ENCODE measurements around the gene CCDC116. TPM values are rescaled to one million over a fixed set of nuclear protein-coding genes. Genes with fewer than 3 reads are reported as not detected.
A peak's percentile ranks its signal among the peaks of the same experiment; 100 is the strongest.

The CCDC116 gene
- total RNA-seq, 1 donor from 2014 or later = 1.3 TPM

DNA sequence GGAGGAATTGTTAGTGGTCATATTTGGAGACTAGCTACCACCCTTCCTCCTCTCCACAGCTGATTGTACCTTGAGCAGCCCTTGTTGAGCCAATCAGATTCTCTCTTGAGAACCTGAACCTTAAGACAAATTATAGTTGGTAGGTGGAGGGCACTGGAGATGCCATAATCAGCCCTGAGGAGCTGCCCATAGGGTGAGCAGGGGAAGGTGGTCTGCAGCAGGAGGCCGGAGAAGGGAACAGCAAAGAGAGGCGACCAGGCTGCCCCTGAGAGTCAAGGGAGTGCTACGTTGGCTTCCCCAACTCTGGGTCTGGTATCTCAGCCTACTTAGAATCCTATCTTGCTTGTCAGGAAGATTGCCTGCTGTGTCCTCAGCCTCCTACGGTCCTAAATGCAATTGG is 6.8 kb downstream of the CCDC116 start:
- Mint-ChIP-seq H3K27ac (no peak overlapping the region), H3K36me3 (peaks cover 8% of the 10 kb centered on the region), H3K27me3 (ENCODE audit: low read depth) (peaks cover 6% of the 10 kb centered on the region), H3K9me3 (no peaks in the 10 kb centered on the region), H3K4me1 (peaks cover 19% of the 10 kb centered on the region), H3K4me3 (no peak overlapping the region)
- TF ChIP-seq, protein P1, sequence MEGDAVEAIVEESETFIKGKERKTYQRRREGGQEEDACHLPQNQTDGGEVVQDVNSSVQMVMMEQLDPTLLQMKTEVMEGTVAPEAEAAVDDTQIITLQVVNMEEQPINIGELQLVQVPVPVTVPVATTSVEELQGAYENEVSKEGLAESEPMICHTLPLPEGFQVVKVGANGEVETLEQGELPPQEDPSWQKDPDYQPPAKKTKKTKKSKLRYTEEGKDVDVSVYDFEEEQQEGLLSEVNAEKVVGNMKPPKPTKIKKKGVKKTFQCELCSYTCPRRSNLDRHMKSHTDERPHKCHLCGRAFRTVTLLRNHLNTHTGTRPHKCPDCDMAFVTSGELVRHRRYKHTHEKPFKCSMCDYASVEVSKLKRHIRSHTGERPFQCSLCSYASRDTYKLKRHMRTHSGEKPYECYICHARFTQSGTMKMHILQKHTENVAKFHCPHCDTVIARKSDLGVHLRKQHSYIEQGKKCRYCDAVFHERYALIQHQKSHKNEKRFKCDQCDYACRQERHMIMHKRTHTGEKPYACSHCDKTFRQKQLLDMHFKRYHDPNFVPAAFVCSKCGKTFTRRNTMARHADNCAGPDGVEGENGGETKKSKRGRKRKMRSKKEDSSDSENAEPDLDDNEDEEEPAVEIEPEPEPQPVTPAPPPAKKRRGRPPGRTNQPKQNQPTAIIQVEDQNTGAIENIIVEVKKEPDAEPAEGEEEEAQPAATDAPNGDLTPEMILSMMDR (IDR thresholded peaks at IDR 0.05; ENCODE audit: unreplicated experiment) = no peak
- DNase-seq (ENCODE audit: low spot score in 2 of 2, unreplicated experiment in 2 of 2) = no peak

DNA sequence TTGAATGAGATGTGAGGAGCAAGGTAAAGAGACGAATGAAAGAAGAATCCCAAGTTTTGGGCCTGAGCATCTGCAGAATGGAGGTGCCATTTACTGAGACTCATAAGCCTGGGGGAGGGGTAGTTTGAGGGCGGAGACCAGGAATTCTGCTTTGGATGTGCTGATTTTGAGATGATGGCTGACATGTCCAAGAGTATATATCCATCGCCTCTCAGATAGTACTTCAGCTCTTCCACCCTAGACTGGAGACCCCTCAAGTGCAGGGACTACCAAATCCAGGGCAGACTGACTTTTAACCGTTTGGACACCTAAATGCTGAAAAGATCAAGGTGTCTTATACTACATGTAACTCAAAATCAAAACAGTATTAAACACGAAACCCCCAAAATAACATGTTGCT is 8.2 kb downstream of the CCDC116 start:
- DNase-seq (ENCODE audit: low spot score in 2 of 2, unreplicated experiment in 2 of 2) = no peak
- H3K27me3 Mint-ChIP-seq (ENCODE audit: low read depth) = peaks cover 6% of the 10 kb centered on the region
- no peak overlapping the region for H3K27ac Mint-ChIP-seq
- H3K4me3 Mint-ChIP-seq = no peak overlapping the region
- peaks cover 8% of the 10 kb centered on the region for H3K36me3 Mint-ChIP-seq
- H3K4me1 Mint-ChIP-seq = peaks cover 19% of the 10 kb centered on the region
- no peaks in the 10 kb centered on the region for H3K9me3 Mint-ChIP-seq
- TF ChIP-seq, protein P1 (IDR thresholded peaks at IDR 0.05; ENCODE audit: unreplicated experiment) = no peak

DNA sequence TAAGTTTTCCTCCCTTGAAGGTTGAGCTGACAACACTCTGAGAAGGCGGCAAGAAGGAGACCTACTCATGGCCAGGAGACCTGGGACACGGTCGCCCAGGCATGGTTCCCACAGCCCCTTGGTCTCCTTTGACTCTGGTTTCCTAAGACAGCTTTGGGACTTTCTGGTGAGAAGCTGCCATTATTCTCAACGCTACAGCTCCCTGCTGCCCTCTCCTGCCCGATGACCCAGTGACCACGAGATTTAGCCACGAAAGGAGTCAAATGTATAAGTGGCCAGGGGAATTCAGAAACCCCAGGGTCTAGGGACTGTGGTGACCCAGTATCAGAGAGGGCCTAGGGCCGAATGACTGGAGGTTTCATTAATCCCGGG is 8.8 kb downstream of the CCDC116 start:
- no peak for DNase-seq (ENCODE audit: low spot score in 2 of 2, unreplicated experiment in 2 of 2)
- Mint-ChIP-seq H3K36me3 (peaks cover 9% of the 10 kb centered on the region), H3K27ac (peak overlapping the region; percentile 79), H3K4me1 (peaks cover 19% of the 10 kb centered on the region), H3K9me3 (no peaks in the 10 kb centered on the region), H3K27me3 (ENCODE audit: low read depth) (peaks cover 6% of the 10 kb centered on the region), H3K4me3 (peak overlapping the region; percentile 78)
- TF ChIP-seq, protein P1 (IDR thresholded peaks at IDR 0.05; ENCODE audit: unreplicated experiment) = no peak

DNA sequence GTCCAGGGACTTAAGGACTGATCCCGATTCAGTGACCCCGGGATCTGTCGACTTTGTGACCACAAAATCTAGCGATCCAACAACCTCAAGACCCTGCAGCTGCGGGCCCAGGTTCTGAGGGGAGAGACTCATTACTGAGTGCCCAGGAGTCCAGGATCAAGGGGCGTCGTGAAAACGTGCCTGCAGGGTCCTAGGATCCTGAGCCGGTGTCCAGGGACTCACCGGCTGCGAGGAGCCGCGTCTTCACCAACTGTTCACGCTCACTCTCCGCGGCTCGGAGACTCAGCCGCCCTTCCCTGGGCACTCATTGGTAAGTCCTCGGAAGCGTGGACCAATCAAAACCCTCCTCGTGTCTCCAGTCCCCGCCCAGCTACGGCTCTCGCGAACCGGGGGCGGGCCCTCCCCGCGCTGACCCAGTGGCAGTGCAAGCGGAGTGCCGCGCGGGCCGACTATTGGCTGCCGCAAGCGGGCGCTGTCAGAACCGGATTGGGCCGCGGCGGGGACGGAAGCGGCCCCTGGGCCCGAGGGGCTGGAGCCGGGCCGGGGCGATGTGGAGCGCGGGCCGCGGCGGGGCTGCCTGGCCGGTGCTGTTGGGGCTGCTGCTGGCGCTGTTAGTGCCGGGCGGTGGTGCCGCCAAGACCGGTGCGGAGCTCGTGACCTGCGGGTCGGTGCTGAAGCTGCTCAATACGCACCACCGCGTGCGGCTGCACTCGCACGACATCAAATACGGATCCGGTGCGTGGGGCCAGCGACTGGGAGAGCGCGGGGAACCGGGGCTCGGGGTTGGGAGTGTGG is 9.4 kb downstream of the CCDC116 start, which contains the start of gene SDF2L1:
TSS of gene SDF2L1 (plus strand) at position 514 of the 795 bp plus-strand sequence. CDS start at position 549, 35 bp downstream.
- peak; percentile 93 to 96 for DNase-seq (ENCODE audit: low spot score in 2 of 2, unreplicated experiment in 2 of 2)
- Mint-ChIP-seq H3K4me1 (peaks cover 19% of the 10 kb centered on the region), H3K27me3 (ENCODE audit: low read depth) (peaks cover 6% of the 10 kb centered on the region), H3K9me3 (no peaks in the 10 kb centered on the region), H3K4me3 (peak within 1 kb of the TSS; percentile 78), H3K27ac (peak within 1 kb of the TSS; percentile 88), H3K36me3 (peaks cover 11% of the 10 kb centered on the region)
- TF ChIP-seq, protein P1 (IDR thresholded peaks at IDR 0.05; ENCODE audit: unreplicated experiment) = peak; percentile 39

DNA sequence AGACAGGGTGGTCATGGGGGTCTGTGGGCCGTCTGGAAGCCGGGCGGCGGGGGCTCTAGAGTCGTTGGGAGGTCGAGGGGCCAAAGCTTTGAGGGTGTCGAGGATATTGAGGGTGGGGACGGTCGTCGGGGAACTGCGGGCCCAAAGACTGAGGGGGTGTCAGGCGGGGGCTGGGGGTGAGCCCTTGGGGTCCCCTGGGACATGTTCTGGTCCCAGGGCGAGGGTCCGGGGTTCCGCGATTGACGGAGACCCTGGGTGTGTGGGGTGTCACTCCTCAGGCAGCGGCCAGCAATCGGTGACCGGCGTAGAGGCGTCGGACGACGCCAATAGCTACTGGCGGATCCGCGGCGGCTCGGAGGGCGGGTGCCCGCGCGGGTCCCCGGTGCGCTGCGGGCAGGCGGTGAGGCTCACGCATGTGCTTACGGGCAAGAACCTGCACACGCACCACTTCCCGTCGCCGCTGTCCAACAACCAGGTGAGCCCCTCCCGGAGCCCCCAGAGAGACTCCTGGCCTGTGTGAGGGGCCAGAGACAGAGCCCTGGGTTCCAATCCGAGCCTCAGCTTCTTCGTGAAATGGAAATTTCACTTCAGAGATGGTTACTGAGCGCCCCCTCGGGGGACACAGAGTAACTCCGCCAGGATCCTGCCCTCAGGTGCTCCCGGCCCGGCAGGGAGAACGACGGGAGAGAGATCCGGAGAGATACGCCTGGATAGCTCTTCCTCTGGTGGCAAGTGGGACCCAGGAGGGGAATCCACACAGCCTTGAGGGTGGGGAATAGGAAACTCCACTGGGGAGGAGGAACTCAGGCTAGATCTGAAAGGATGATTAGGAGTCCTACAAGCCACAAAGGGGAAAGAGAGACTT is 10.3 kb downstream of the CCDC116 start:
- no peaks in the 10 kb centered on the region for H3K9me3 Mint-ChIP-seq
- H3K27me3 Mint-ChIP-seq (ENCODE audit: low read depth) = peaks cover 6% of the 10 kb centered on the region
- peak overlapping the region; percentile 88 for H3K27ac Mint-ChIP-seq
- peak overlapping the region; percentile 78 for H3K4me3 Mint-ChIP-seq
- TF ChIP-seq, protein P1 (IDR thresholded peaks at IDR 0.05; ENCODE audit: unreplicated experiment) = peak; percentile 58
- DNase-seq (ENCODE audit: low spot score in 2 of 2, unreplicated experiment in 2 of 2) = peak in 1 of 2 experiments; percentile 67
- peaks cover 19% of the 10 kb centered on the region for H3K4me1 Mint-ChIP-seq
- peaks cover 11% of the 10 kb centered on the region for H3K36me3 Mint-ChIP-seq

Measured in mesothelial cell of epicardium (in vitro differentiated cells).